ENCODE results near the gene IRF3.

IRF3 gene

DNA sequence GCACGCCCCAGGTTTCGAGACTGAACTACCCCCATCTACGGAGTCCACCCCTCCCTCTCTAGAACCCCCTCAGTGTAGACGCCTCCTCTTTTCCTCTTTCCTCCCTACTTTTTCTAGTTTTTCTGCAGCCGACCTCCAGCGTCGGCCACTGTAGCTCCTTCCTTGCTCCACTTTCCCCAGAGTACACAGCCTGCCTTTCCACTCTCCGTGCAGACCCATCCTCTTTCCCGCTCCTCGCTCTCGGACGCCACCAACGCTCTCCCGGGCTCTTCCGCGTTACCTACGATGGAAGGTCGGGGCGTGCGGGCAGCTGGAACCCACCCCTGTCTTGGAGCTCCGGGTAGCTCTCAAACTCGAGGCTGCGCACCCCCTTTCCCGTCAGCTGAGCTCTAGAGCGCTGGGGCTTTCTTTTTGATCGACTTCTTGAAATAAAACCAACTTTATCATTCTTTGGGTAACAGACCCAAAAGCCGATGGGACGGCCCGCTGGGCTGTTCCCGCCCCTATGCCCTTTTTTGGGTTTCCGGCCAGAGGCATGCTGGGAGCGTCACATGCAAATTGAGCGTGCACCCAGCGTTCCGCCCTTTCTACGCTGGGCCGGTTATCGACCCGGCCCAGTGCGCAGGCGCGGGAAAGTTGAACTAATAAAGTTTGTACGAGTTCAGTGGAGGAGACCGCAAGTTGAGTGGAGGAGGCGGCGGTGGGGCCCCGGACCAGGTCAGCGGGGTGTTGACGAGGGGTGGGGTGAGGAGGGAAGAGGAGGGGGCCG is at the start of gene IRF3, which contains the start of gene BCL2L12:
TSS of gene IRF3 (minus strand) at position 507 of the 769 bp plus-strand sequence. CDS start 1,019 bp downstream, outside the sequence.
TSS of gene BCL2L12 (plus strand) at position 583 of the 769 bp plus-strand sequence. CDS start 760 bp downstream, outside the sequence.
- DNase-seq (ENCODE audit: low read depth in 2 of 2): peak; percentile 96 to 97

- no peak for DNase-seq (ENCODE audit: low read depth in 2 of 2)
Observed at GRCh38 chr19:49713236-49713845, 47.7 kb upstream of the IRF3 start.

- no peak for DNase-seq (ENCODE audit: low read depth in 2 of 2)
Observed at GRCh38 chr19:49712397-49712859, 46.8 kb upstream of the IRF3 start.

GRCh38 chr19:49710372-49710951 is 44.8 kb upstream of the IRF3 start:
- no peak for DNase-seq (ENCODE audit: low read depth in 2 of 2)

DNA sequence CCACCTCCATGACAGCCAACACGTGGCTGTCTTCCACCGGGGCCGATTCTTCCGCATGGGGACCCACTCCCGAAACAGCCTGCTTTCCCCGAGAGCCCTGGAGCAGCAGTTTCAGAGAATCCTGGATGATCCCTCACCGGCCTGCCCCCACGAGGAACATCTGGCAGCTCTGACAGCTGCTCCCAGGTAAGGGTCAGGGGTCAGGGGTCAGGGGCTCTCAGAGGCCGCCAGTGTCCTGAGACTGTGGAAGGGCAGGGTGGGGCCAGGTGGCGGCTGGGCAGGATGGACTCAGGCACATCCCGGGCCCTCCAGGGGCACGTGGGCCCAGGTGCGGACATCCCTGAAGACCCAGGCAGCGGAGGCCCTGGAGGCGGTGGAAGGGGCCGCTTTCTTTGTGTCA is 40.3 kb upstream of the IRF3 start:
- no peak for DNase-seq (ENCODE audit: low read depth in 2 of 2)

DNA sequence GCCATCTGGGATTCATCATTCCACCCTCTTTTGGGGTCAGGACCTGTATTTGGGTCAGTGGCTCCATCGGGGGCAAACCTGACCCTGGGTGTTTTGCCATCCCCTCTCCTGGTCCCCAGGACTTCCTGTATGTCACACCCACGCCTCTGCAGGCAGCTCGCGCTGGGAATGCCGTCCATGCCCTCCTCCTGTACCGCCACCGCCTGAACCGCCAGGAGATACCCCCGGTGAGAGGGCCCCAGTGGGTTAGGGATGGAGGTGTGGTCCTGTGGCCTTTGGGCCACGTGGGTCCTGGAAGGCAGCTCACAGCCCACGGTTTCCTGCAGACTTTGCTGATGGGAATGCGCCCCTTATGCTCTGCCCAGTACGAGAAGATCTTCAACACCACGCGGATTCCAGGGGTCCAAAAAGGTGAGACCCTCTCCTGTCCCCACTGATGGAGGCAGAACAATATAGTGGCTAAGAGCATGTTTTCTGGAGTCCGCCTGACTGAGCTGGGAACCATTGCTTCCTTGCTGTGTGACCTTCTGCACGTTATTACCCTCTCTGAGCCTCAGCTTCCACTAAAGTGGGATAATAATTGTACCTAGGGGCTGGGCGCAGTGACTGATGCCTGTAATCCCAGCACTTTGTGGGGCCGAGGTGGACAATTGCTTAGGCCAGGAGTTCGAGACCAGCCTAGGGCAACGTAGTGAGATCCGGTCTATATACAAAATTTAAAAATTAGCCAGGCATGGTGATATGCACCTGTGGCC is 39.4 kb upstream of the IRF3 start:
- DNase-seq (ENCODE audit: low read depth in 2 of 2): no peak

GRCh38 chr19:49701271-49701786 is 35.7 kb upstream of the IRF3 start:
- no peak for DNase-seq (ENCODE audit: low read depth in 2 of 2)

DNA sequence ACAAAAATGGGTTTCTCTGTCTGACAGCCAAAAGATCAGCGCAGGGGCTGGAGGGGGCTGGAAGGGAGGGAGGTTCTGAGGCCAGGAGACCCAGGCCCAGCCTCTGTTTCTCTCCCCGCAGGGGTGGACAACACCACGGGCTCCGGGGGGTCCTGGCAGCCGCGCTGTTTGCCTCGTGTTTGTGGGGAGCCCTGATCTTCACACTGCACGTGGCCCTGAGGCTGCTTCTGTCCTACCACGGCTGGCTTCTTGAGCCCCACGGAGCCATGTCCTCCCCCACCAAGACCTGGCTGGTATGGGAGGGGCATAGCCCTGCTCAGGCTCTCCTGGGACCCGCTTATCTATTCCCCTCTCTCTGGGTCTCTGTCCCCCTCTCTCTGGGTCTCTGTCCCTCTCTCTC is 34.9 kb upstream of the IRF3 start:
- DNase-seq (ENCODE audit: low read depth in 2 of 2): no peak

DNA sequence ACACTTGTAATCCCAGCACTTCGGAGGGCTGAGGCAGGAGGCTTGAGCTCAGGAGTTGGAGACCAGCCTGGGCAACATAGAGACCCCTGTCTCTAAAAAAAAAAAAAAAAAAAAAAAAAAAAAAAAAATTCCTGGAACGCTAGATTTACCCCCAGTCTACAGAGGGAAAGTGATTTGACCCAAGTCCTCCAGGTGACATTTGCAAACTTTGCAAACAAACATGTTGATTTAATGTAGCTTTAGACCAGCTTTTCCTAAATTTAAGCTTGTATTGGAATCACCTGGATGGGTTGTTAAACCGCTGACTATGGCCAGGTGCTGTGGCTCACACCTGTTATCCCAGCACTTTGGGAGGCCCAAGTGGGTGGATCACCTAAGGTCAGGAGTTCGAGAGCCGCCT is 33.7 kb upstream of the IRF3 start:
- no peak for DNase-seq (ENCODE audit: low read depth in 2 of 2)

GRCh38 chr19:49696865-49697264 is 31.2 kb upstream of the IRF3 start:
- no peak for DNase-seq (ENCODE audit: low read depth in 2 of 2)

GRCh38 chr19:49696115-49696514 is 30.5 kb upstream of the IRF3 start:
- no peak for DNase-seq (ENCODE audit: low read depth in 2 of 2)

DNA sequence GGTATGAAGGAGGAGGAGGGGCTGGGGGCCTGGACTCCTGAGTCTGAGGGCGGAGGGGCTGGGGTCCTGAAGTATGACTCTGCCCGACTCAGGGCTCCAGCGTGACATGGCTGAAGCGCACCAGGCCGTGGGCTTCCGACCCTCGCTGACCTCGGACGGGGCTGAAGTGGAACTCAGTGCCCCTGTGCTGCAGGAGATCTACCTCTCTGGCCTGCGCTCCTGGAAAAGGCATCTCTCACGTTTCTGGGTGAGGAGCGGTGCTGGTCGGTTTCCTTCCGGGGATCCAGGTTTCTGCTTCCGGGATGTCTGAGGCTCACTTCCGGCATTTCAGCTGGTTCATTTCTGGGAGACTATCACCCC is 26.5 kb upstream of the IRF3 start:
- DNase-seq (ENCODE audit: low read depth in 2 of 2): no peak

- DNase-seq (ENCODE audit: low read depth in 2 of 2): no peak
Observed at GRCh38 chr19:49691243-49692146, 25.8 kb upstream of the IRF3 start.

DNA sequence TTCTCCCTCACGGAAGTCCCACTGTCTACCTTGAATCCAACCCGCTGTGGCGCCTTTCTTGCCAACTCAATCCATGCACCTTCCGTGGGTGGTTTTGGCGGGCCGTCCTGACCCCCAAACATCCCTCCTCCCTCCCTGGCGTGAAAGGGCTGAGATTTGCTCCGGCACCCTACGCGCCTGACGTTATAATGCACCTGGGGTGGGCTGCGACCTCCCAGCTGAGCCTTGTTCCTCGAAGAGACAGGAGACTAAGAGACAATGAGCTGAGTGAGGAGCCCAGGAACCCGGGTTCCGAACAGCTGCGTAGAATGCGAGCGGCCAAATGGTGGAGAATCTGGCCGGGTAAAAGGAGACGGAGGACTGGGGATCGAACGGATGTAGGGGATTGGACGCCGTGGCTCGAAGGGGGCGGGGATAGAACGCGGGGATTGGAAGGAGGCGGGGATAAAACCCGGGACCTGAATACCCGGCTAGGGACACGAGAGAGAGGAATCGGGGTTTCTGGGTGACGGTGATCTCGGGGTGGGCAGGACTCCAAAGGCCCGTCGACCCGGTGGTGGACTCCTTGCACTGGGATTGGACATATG is 25.1 kb upstream of the IRF3 start, which contains the start of gene CPT1C:
TSS of gene CPT1C (plus strand) at position 461 of the 587 bp plus-strand sequence. CDS start 1,137 bp downstream, outside the sequence.
- DNase-seq (ENCODE audit: low read depth in 2 of 2): peak; percentile 32 to 53

GRCh38 chr19:49690079-49690655 is 24.5 kb upstream of the IRF3 start:
- no peak for DNase-seq (ENCODE audit: low read depth in 2 of 2)

- no peak for DNase-seq (ENCODE audit: low read depth in 2 of 2)
Observed at GRCh38 chr19:49689133-49690078, 23.7 kb upstream of the IRF3 start, which contains the start of gene ADM5. Gene ADM5 (plus strand): TSS chr19:49689594. CDS start chr19:49689838, 244 bp downstream.

GRCh38 chr19:49688531-49689132 is 23.0 kb upstream of the IRF3 start:
- DNase-seq (ENCODE audit: low read depth in 2 of 2): no peak

Data from stimulated activated CD8-positive, alpha-beta memory T cell treated with anti-CD3 and anti-CD28 coated beads, Interleukin-15, amount 100 ng/mL, for 48 hours (primary cell).